RWPE2 (cell line): ENCODE data around the gene APCDD1L.
A peak's percentile ranks its signal among the peaks of the same experiment; 100 is the strongest.

ENCODE experiments used
- ATAC-seq: fragments of 200-7000 bp; cut with Tn5 transposase; 3 replicates; pipeline ENCODE4 v1.9.1; 2021; ENCODE audit warnings: low read depth
- DNase-seq: peaks from one replicate; pipeline ENCODE4 v3.0.0-alpha.2; 2020; ENCODE audit warnings: low spot score
- H3K27ac ChIP-seq: fragments of 450-650 bp; 2 replicates; pipeline ENCODE4 v1.5.1; 2017; ENCODE audit warnings: mild to moderate bottlenecking; ENCODE audit not compliant: poor library complexity, severe bottlenecking
- H3K27me3 ChIP-seq: fragments of 250-450 bp; sonication (Bioruptor Pico); 2 replicates; pipeline ENCODE4 v1.5.1; 2021; ENCODE audit warnings: mild to moderate bottlenecking, moderate library complexity; ENCODE audit not compliant: insufficient read depth, poor library complexity, severe bottlenecking
- H3K36me3 ChIP-seq: fragments of 250-450 bp; sonication (Bioruptor Pico); 2 replicates; pipeline ENCODE4 v1.5.1; 2020; ENCODE audit warnings: low read depth, mild to moderate bottlenecking, moderate library complexity
- H3K4me1 ChIP-seq: fragments of 250-450 bp; sonication (Bioruptor Pico); 2 replicates; pipeline ENCODE4 v1.5.1; 2021; ENCODE audit warnings: mild to moderate bottlenecking, moderate library complexity; ENCODE audit not compliant: insufficient read depth, poor library complexity, severe bottlenecking
- H3K4me3 ChIP-seq: fragments of 250-450 bp; sonication (Bioruptor Pico); 2 replicates; pipeline ENCODE4 v1.5.1; 2021; ENCODE audit warnings: mild to moderate bottlenecking, moderate library complexity; ENCODE audit not compliant: severe bottlenecking
- H3K9me3 ChIP-seq: fragments of 250-450 bp; sonication (Bioruptor Pico); 2 replicates; pipeline ENCODE4 v1.5.1; 2021; ENCODE audit warnings: mild to moderate bottlenecking, moderate library complexity; ENCODE audit not compliant: severe bottlenecking
- CTCF ChIP-seq: fragments of 450-650 bp; IDR thresholded peaks from one replicate; pipeline ENCODE4 v1.5.1; 2017; ENCODE audit warnings: mild to moderate bottlenecking, moderate library complexity; ENCODE audit not compliant: poor library complexity, severe bottlenecking

Gene APCDD1L

GRCh38 chr20:58522666-58523065 is 7.5 kb upstream of the APCDD1L start:
- DNase-seq (no peak), ATAC-seq (no peak)
- TF ChIP-seq CTCF, result no peak
- Histone ChIP-seq H3K27me3 (no peaks in the 10 kb centered on the region), H3K27ac (no peak overlapping the region), H3K4me1 (peaks cover 4% of the 10 kb centered on the region), H3K9me3 (peaks cover 13% of the 10 kb centered on the region), H3K4me3 (no peak overlapping the region), H3K36me3 (no peaks in the 10 kb centered on the region)

GRCh38 chr20:58521763-58522162 is 6.6 kb upstream of the APCDD1L start:
- TF ChIP-seq CTCF, result no peak
- H3K4me3 ChIP-seq, result no peak overlapping the region
- H3K36me3 ChIP-seq, result no peaks in the 10 kb centered on the region
- no peaks in the 10 kb centered on the region for H3K27me3 ChIP-seq
- H3K9me3 ChIP-seq, result peaks cover 10% of the 10 kb centered on the region
- DNase-seq, result peak; percentile 69
- ATAC-seq, result no peak
- H3K4me1 ChIP-seq, result peaks cover 4% of the 10 kb centered on the region
- H3K27ac ChIP-seq, result no peak overlapping the region

GRCh38 chr20:58519940-58520712 is 4.9 kb upstream of the APCDD1L start:
- DNase-seq, result no peak
- H3K9me3 ChIP-seq, result no peaks in the 10 kb centered on the region
- H3K27me3 ChIP-seq, result peaks cover 14% of the 10 kb centered on the region
- no peak for TF ChIP-seq CTCF
- H3K4me3 ChIP-seq, result no peak overlapping the region
- ATAC-seq, result no peak
- no peak overlapping the region for H3K27ac ChIP-seq
- peaks cover 7% of the 10 kb centered on the region for H3K4me1 ChIP-seq
- H3K36me3 ChIP-seq, result no peaks in the 10 kb centered on the region

DNA sequence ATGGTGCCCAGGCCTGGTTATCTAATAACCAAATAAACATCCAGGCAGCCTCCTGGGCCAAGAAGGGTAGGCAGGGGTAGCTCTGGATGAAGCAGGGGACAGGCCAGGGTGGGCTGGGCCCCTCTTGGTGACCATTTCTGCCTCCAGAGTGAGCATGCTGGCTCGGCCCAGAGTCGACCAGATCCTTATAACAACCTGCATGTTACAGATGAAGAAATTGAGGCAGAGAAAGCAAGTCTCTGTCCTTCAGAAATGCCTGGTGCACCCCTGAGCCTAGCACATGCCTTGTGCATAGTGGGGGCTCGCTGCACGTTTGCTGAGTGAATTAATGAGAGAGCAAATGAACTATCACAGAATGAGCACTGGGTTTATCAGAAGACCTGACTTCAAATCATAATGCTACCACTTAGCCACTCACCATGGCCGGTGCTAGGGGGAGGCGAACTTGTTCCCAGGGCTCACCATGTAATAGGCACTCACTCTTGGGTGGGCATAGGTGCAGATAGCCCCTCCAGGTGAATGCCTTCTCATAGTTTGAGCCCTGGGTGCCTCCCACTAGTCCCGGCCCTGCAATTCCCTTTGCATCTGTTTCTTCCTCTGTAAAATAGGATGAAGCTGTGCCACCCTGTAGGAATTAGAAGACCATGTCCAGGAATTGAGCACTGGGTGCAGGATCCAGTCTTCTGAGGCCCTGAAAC is 3.8 kb upstream of the APCDD1L start:
- Histone ChIP-seq H3K27me3 (peaks cover 18% of the 10 kb centered on the region), H3K4me1 (peaks cover 4% of the 10 kb centered on the region), H3K4me3 (no peak overlapping the region), H3K9me3 (no peaks in the 10 kb centered on the region), H3K27ac (no peak overlapping the region), H3K36me3 (no peaks in the 10 kb centered on the region)
- TF ChIP-seq CTCF, result no peak
- DNase-seq, result peak; percentile 69
- ATAC-seq, result no peak

DNA sequence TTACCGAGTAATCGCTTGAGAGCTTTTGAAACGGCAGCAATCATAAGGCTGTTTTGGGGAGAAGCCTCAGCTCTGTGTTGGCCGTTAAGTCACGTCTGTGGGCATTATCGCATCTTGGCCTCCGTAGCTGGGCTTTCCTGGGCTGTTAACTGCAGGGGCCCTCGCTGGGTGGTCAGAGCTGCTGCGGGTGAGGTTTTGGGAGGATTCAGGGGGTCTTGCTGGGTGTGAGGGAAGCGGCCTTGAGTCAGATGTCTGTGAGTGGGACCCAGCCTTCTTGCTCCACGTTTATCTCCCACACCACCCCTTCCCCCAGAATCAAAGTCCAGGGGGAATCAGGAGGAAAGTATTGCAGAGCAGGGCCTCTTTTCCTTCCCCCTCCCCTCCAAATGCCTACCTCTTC is 3.2 kb upstream of the APCDD1L start:
- Histone ChIP-seq H3K27ac (no peak overlapping the region), H3K4me3 (no peak overlapping the region), H3K36me3 (no peaks in the 10 kb centered on the region), H3K4me1 (peaks cover 4% of the 10 kb centered on the region), H3K27me3 (peaks cover 18% of the 10 kb centered on the region), H3K9me3 (no peaks in the 10 kb centered on the region)
- DNase-seq, result peak; percentile 67
- TF ChIP-seq CTCF, result no peak
- ATAC-seq, result no peak
